ENCODE results near the gene CPD.
"Not testable (repeated sequence)": the region's sequence is repeated elsewhere in the genome, so short reads cannot be mapped to it uniquely, and the experiment has no call there.

CPD gene

GRCh38 chr17:30389756-30390300 is 11.1 kb downstream of the CPD start:
- no peak for DNase-seq

- no peak for DNase-seq
These were observed 12.8 kb downstream of the CPD start for GRCh38 chr17:30391534-30391933.

GRCh38 chr17:30393491-30393890 is 14.8 kb downstream of the CPD start:
- no peak for DNase-seq

- no peak for DNase-seq
These were observed 15.5 kb downstream of the CPD start for GRCh38 chr17:30393911-30394867.

GRCh38 chr17:30395398-30396022 is 16.8 kb downstream of the CPD start:
- DNase-seq, result no peak

GRCh38 chr17:30396129-30396528 is 17.4 kb downstream of the CPD start:
- DNase-seq, result no peak

- DNase-seq, result no peak
These were observed 17.9 kb downstream of the CPD start for GRCh38 chr17:30396612-30397011.

- no peak for DNase-seq
These were observed 19.8 kb downstream of the CPD start for GRCh38 chr17:30398328-30399041.

- DNase-seq, result no peak
These were observed 22.4 kb downstream of the CPD start for GRCh38 chr17:30401097-30401496.

GRCh38 chr17:30405161-30405560 is 26.4 kb downstream of the CPD start:
- no peak for DNase-seq

GRCh38 chr17:30410627-30411026 is 31.9 kb downstream of the CPD start:
- DNase-seq, result not testable (repeated sequence)

- DNase-seq, result not testable (repeated sequence)
These were observed 33.3 kb downstream of the CPD start for GRCh38 chr17:30412008-30412496.

GRCh38 chr17:30413109-30413508 is 34.4 kb downstream of the CPD start:
- DNase-seq, result no peak

GRCh38 chr17:30414486-30414885 is 35.8 kb downstream of the CPD start:
- no peak for DNase-seq

GRCh38 chr17:30415491-30415890 is 36.8 kb downstream of the CPD start:
- no peak for DNase-seq

- not testable (repeated sequence) for DNase-seq
These were observed 39.3 kb downstream of the CPD start for GRCh38 chr17:30418070-30418469.

- no peak for DNase-seq
These were observed 42.9 kb downstream of the CPD start for GRCh38 chr17:30421592-30421991.

GRCh38 chr17:30422171-30422570 is 43.4 kb downstream of the CPD start:
- DNase-seq, result no peak

GRCh38 chr17:30424471-30424870 is 45.7 kb downstream of the CPD start:
- DNase-seq, result no peak

- DNase-seq, result no peak
These were observed 47.6 kb downstream of the CPD start for GRCh38 chr17:30426292-30426691.

- DNase-seq, result no peak
These were observed 48.9 kb downstream of the CPD start for GRCh38 chr17:30427611-30428010.

GRCh38 chr17:30429155-30429554 is 50.4 kb downstream of the CPD start:
- no peak for DNase-seq

GRCh38 chr17:30433514-30433913 is 54.8 kb downstream of the CPD start:
- DNase-seq, result no peak

Measured in NCI-H526 (cell line).